HCT116 (cell line): ENCODE data around the gene TCF7L2.

Experiments
- CEBPB ChIP-seq: IDR thresholded peaks from 2 replicates; pipeline ENCODE4 v1.6.1; 2012; ENCODE audit warnings: low read depth
- CTCF ChIP-seq, 3 experiments: fragments of 200-600 bp in 1 of 3; sonication (generic) in 1 of 3; IDR thresholded peaks in 2 of 3; conservative IDR thresholded peaks in 1 of 3; 2 replicates each; pipeline ENCODE4 v1.5.1; 2012 to 2017; ENCODE audit warnings: low read depth in 2 of 3, low read length in 2 of 3, antibody characterized with exemption in 1 of 3, borderline replicate concordance in 1 of 3, control low read depth in 1 of 3, mild to moderate bottlenecking in 1 of 3, mixed read lengths in 1 of 3, mixed run types in 1 of 3, moderate library complexity in 1 of 3; ENCODE audit not compliant: insufficient read depth in 1 of 3
- ELF1 ChIP-seq: IDR thresholded peaks from 2 replicates; pipeline ENCODE4 v1.6.1; 2012; ENCODE audit warnings: low read depth, borderline replicate concordance
- EZH2 ChIP-seq: fragments of 200-600 bp; sonication (generic); IDR thresholded peaks from 2 replicates; pipeline ENCODE4 v1.6.1; 2017; ENCODE audit warnings: antibody characterized with exemption, mixed run types
- POLR2A ChIP-seq: IDR thresholded peaks from 2 replicates; pipeline ENCODE4 v1.7.0; 2011; ENCODE audit warnings: borderline replicate concordance; ENCODE audit not compliant: insufficient read depth, insufficient read length; ENCODE audit errors: extremely low read depth
- POLR2AphosphoS5 ChIP-seq: IDR thresholded peaks from 2 replicates; pipeline ENCODE4 v1.6.1; 2011; ENCODE audit warnings: mild to moderate bottlenecking, low read depth, low read length, moderate library complexity
- RAD21 ChIP-seq: IDR thresholded peaks from 2 replicates; pipeline ENCODE4 v1.6.1; 2012; ENCODE audit warnings: low read depth, mild to moderate bottlenecking
- REST ChIP-seq: IDR thresholded peaks from 2 replicates; pipeline ENCODE4 v1.6.1; 2012; ENCODE audit warnings: low read depth
- TCF7L2 ChIP-seq: IDR thresholded peaks from 2 replicates; pipeline ENCODE4 v1.7.0; 2011; ENCODE audit warnings: borderline replicate concordance, inconsistent platforms; ENCODE audit not compliant: insufficient read depth, insufficient read length; ENCODE audit errors: extremely low read depth
- YY1 ChIP-seq: IDR thresholded peaks from 2 replicates; pipeline ENCODE4 v1.6.1; 2011; ENCODE audit warnings: low read length, low read depth, moderate library complexity, mild to moderate bottlenecking; ENCODE audit not compliant: insufficient replicate concordance; ENCODE audit errors: extremely low read depth

- TF ChIP-seq CTCF (IDR thresholded peaks at IDR 0.05 in 2 of 3, conservative IDR thresholded peaks at IDR 0.05 in 1 of 3; ENCODE audit: borderline replicate concordance in 1 of 3, insufficient read depth in 1 of 3, low read depth in 2 of 3, low read length in 2 of 3), result no peak
- TF ChIP-seq POLR2A, result no peak
- TF ChIP-seq EZH2, result no peak
- no peak for TF ChIP-seq RAD21
- no peak for TF ChIP-seq REST
- TF ChIP-seq CEBPB, result no peak
- TF ChIP-seq TCF7L2, result no peak
- no peak for TF ChIP-seq ELF1
- no peak for TF ChIP-seq YY1
- no peak for TF ChIP-seq POLR2AphosphoS5
Observed at GRCh38 chr10:113091920-113092319, 141.9 kb downstream of the TCF7L2 start.
